HG03139 (cell line): ENCODE data around the gene FAM131C.
"Not testable (repeated sequence)": the region's sequence is repeated elsewhere in the genome, so short reads cannot be mapped to it uniquely, and the experiment has no call there.

Experiments used
- ATAC-seq: cut with Tn5 transposase; IDR thresholded peaks from one replicate; pipeline ENCODE4 v1.9.1; 2021; ENCODE audit not compliant: unreplicated experiment

Gene FAM131C

DNA sequence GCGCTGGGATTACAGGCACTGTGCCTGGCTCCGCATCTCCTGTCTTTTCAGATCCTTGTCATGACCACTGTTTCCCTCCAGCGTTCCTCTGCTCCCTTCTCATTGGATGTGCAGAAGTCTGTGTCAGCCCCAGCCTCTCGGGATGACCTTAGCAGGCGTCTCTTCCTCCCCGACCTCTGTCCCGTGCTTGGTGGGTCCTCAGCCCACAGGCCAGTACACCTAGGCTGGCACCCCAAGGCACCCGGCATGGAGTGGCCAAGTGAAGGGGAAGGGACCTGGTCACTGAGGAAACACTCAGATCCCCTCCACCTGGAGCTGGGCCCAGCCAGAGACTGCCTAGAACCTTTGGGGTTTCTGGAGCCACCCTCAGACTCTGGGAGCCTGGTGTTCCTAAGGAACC, 32.3 kb downstream of the FAM131C start:
- no peak for ATAC-seq

DNA sequence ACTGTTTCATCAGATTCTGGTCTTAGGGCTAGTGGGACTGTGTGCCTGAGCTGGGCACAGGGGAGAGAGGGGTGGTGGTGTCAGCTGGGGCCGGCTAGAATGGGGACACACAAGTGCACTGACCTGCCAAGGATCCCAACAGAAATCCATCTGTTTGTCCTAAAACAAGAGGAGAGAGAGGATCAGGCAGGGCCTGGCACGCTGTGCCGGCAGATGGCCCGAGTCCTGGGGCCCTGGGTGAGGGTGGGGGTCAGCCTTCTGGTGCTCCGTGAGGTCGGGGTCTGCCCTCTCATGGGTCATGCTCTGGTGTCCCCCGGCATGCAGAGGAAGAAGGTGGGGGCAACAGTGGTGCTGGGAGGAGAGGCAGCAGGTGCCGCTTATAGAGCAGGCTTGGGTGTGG, 33.6 kb downstream of the FAM131C start:
- ATAC-seq: not testable (repeated sequence)

DNA sequence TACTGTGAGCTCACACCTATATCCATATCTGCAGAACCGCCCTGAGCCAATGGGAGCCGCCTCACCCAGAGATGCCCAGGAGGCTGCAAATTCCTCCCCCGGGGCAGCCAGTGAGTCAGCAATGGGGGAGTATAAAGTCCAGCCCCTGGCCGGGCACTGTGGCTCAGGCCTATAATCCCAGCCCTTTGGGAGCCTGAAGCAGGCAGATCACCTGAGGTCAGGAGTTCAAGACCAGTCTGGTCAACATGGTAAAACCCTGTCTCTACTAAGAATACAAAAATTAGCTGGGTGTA, 34.9 kb downstream of the FAM131C start:
- ATAC-seq: no peak

DNA sequence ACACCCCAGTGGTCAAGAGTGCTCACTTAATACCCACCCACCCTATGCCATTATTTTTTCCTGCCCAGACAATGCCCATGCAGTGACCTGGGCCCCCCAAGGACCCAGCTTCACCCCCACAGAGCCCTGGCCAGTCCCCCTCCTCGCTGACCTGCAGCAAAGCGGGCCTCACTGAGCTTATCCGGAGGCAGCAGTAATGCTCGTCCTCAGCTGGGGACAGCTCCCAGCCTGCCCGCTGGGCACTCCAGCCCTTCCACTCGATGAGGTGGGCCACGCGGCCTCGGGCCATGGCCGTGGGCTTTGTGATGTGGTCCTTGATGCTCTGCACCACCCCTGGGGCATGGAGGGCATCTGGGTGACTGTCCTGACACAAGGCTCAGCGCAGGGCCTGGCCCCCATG, 37.0 kb downstream of the FAM131C start:
- ATAC-seq: not testable (repeated sequence)

DNA sequence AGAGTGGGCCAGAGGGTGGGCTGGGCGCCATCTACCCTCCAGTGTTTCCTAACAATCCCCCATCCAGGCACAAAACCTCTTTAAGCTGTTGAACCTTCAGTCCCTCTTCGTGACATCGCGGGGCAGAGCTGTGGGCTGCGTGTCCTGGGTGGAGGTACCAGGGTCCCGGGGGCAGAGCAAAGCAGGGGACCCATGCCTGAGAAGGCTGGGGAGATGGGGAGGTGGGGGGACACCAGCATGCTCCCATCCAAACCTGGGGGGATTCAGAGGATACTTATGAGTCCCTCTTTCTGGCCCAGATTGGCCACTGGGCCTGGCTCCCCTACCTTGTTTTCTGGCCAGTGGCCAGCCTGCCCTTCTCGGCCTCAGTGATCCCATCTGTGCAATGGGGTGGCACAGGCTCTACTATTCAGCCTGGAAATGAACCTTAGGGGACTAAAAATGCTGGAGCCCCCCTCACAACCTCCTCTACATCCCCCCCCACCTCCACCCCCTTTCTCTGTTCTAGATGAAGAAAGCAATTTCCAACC, 40.3 kb downstream of the FAM131C start:
- ATAC-seq: not testable (repeated sequence)

DNA sequence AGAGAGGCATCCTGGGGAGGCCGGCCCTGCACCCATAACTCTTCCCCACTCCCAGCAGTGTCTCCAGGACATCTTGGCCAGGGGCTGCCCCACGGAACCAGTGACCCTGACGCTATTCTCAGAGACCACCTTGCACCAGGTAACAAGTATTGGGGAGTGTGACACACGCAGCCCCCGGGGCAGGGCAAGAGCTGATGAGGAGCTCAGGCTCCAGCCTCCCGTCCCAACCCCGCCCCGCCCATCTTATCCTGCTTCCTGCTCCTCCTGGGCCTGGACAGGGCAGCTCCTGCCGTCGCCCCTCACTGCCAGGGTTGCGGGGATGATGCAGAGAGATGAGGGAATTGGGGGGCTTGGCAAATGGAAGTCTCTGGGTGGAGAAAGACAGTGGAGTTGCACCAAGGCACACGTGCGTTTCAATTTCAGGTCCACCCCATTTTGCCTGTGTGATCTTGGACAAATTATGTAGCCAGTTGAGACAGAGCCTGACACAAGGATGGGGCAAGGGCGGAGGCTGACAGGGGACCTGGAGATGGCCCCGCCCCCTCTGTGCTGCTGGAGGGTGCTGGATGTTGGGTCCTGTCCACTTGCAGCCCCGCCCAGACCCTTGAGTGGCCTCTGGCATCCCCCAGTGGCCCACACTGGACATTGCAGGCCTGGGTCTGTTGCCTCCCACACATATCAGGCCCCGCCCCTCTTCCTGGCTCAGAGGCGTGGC, 40.9 kb downstream of the FAM131C start:
- peak; percentile 61 for ATAC-seq

DNA sequence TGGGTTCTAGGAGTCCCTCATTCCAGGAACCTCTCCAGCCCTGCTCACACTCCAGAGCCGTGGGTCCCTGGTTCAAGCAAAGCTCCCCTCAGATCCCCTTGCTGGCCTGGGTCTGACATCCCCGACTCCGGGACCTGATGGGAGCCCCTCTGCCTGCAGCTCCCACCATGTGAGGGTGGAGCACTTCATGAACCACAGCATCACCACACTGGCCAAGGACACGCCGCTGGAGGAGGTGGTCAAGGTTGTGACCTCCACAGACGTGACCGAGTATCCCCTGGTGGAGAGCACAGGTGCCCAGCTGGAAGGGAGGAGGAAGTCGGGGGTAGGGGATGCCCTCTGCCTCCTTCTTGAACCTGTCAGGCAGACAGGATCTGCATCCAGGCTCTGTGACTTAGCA, 41.9 kb downstream of the FAM131C start:
- ATAC-seq: no peak

DNA sequence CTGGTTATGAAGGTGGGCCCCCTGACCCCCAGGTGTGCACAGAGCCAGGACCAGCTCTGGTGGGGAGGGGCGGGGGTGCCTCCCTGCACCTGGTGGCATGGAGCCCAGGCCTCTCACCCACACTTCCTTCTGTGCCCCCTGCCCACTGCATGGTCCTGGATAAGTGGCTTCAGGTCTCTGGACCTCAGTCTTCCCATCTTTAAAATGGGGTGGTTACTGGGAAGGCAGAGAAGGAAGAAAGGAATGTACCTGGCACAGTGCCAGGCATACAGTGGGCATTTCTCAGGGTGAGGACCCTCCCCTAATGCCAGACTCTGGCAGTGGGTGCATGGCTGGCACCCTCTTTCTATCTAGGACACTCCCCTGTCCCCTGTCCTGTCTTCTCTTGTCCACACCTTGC, 44.2 kb downstream of the FAM131C start:
- no peak for ATAC-seq

DNA sequence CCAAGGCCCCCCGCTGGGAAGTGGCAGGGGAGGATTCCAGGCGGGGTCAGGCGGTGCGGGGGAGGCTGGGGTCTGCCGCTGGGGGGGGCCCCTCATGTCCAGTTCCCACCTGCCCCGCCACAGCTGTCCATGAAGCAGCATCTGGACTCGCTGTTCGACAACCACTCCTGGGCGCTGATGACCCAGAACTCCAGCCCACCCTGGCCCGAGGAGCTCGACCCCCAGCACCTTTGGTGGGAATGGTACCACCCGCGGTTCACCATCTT, 44.5 kb downstream of the FAM131C start:
- not testable (repeated sequence) for ATAC-seq

DNA sequence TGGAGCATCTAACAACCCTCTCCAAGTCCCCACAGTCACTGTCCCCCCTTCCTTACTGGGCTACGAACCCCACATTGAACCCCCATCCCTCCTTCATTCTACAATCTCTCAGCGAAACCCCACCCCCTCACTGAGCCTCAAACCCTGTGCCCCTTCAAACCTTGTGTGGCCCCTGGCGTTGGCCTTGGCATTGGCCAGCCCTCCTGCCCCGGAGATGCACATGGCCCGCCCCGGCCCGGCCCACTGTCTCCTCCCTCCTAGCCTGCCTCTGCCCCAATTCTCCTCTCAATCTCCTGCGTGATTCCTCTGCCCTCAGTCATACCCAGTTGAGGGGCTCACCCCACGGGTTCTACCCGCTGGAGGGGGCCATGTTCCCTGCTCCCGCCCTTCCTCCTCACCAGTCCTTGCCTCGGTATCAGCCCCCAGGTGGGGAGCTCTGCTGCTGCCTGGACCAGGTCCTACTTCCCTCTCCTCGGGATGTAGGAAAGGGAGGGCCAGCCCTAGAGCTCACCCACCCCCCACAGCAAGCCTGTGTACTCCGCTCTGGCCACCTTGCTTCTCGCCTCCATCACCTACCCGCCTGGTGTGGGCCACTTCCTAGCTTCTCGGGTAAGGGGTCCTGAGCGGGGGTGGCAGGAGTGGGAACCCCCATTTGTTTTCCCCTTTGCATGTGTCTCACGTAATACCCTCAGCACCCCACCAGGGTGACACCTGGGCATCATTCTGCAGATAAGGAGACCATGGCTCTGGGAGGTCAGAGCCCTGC, 45.0 kb downstream of the FAM131C start:
- ATAC-seq: no peak

DNA sequence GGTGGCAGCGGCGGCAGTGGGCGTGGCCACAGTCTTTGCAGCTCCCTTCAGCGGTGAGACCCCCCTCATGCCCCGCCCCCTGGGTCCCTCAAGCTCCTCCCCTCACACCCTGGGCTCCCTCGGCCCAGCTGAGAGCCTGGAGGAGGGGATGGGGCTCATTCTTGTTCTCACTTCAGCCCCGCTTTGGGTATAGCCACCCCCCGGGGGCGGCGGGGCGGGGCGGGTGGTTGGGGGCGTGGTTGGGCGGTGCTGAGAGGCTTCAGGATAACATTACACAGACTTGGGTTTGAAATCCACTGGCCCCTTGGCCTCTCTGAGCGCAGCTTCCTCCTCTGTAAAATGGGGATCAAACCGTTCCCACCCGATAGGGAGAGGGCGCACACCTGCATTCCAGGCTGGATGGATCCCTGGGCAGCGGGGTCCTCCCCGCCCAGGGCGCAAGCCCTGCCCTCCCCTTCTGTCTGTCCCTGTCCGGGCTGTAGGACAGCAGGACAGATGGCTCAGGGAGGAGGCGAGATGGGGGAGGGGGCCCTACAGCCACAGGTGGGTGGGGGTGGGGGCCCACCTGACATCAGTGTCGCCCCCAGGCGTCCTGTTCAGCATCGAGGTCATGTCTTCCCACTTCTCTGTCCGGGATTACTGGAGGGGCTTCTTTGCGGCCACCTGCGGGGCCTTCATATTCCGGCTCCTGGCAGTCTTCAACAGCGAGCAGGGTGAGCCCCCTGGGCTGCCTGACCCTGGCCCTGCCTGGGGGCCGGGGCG, 46.5 kb downstream of the FAM131C start:
- ATAC-seq: no peak

DNA sequence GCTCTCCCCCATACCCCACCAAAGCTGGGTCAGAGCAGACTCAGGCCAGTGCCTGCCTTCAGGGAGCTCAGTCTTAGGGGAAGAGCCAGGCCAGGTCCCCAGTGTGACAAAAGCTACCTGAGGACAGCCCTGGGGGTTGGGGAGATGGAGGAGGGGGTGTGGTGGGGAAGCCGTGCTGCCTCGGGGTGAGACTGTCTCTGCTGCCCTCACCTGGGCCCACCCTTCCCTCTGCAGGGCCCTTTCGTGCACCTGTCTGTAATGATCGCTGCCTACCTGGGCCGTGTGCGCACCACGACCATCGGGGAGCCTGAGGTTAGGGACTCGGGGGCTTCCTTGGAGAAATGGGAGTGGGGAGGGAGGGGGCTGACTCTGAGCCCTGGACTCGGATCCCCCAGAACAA, 47.1 kb downstream of the FAM131C start:
- ATAC-seq: not testable (repeated sequence)

DNA sequence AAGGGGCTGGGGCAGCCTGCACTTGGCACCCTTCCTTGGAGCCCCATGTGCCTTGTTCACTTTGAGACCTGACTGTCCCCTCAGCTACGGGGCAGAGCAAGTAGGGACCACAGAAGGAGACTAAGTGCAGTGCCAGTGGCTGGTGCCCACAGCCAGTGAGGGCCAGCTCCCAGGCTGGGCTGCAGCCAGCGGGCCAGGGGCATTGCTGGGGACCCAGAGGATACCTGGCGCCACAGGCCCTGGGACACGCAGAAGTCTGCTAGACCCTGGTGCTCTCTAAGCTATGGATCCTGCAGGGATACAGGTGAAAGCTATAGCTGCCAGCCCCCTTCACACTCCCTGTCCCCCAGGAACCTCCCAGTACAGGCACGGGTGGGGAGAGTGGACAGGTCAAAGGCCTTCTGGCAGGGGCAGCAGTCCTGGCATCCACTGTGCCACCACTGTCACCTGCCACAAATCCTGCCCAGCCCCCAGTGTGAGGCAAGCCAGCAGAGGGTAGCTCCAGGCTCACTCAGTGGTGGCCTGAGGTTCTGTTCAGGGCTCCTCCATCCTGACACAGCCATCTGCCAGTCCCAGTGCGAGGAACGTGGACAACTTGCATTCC, 50.3 kb downstream of the FAM131C start:
- no peak for ATAC-seq

DNA sequence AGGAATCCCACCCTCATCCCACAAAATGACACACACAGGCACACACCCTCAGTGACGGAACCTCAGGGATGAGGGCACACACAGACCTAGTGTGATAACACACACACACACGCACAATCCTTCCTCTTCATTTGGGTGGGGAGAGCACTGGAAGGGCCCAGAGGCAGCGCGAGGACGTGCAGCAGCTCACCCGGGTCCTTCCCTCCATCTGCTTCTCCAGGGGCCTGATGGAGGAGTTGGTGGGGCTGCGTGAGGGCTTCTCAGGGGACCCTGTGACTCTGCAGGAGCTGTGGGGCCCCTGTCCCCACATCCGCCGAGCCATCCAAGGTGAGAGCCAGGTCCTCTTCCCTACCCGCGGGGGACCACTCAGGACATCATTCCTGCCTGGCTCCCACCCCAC, 51.1 kb downstream of the FAM131C start:
- ATAC-seq: no peak

DNA sequence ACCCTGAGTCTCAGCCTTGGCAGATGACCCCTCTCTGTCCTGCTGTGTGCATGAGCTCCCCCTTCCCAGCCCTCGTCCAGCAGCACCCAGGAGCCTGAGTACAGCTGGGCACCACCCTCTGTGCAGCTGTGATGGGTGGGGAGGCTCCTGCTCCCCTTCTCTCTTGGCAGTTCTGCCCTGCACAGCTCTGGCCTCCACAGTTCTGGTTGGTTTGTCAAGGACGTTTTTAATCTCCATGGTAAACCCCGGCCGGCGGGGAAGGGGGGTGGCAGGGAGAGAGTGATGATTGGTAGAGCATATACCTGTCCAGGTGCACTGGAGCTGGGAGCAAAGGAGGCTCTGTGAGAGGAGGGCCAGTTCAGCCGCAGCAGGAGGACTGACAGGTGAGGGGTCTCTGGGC, 51.8 kb downstream of the FAM131C start, which contains the start of gene CLCNKA:
Gene CLCNKA, plus strand, starts transcription at position 356 of the 400 bp plus-strand sequence. CDS start 584 bp downstream, outside the sequence.
- no peak for ATAC-seq

DNA sequence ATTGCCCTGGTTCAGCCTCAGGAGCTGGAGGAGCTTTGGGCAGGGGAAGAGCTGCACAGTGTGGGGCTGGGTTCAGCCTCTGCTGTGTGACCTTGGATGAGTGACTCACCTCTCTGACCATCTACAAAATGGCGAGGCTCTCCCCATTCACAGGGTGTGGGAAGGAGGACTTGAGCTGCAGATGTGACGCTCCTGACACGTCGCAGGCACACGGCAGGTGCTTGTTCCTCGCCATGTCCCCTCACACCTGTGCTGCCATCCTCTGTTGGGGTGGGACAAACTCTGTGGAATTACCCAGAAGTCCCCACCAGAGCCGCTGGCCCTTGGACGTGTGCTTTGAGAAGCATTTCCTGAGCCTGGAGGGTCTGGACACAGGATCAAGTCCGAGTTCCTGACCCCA, 52.6 kb downstream of the FAM131C start:
- not testable (repeated sequence) for ATAC-seq

DNA sequence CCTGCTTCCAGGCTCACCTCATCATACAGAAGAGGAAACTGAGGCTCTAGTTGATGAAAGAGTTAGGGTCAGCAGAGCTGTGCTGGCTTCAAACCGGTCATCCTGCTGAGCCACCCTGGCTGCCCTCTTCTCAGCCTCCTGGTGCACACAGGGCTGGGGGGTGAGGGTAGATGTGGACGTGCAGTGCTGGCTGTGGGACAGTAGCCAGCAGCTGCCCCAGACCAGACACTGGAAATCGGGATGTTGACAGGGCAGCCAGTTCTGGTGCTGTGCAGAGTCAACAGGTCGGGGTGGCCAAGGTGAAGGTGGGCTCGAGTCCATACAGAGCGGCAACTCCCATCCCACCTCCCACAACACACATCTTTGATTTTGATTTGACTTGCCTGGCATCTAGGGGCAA, 53.1 kb downstream of the FAM131C start:
- ATAC-seq: no peak

DNA sequence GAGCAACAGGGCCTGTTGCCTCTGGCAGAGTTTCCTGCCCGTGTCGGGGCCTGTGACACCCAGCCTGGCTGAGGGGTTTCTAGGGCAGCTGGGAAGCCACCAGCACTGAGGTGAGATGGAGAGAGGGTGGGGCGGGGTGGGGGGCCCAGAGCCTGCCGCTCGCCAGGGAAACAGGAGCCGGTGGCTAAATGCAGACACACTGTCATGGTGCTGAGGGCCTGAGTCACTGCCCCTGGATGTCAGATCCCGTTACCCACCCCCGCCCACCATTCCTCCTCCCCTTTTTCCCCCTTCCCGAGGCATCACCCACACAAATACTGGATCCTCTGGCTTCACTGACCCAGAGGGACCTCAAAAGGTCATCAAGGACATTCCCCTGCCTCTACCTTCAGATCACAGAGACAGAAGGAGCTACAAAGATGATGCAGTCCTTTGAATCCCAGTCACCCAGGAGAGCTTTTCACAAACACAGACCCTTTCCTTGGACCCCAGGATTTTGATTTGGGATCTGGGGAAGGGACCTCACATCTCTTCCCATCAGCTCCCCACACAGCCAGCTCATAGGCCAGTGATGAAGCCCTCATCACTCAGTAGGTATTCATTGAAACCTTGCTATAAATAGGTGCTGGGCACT, 53.7 kb downstream of the FAM131C start:
- no peak for ATAC-seq

DNA sequence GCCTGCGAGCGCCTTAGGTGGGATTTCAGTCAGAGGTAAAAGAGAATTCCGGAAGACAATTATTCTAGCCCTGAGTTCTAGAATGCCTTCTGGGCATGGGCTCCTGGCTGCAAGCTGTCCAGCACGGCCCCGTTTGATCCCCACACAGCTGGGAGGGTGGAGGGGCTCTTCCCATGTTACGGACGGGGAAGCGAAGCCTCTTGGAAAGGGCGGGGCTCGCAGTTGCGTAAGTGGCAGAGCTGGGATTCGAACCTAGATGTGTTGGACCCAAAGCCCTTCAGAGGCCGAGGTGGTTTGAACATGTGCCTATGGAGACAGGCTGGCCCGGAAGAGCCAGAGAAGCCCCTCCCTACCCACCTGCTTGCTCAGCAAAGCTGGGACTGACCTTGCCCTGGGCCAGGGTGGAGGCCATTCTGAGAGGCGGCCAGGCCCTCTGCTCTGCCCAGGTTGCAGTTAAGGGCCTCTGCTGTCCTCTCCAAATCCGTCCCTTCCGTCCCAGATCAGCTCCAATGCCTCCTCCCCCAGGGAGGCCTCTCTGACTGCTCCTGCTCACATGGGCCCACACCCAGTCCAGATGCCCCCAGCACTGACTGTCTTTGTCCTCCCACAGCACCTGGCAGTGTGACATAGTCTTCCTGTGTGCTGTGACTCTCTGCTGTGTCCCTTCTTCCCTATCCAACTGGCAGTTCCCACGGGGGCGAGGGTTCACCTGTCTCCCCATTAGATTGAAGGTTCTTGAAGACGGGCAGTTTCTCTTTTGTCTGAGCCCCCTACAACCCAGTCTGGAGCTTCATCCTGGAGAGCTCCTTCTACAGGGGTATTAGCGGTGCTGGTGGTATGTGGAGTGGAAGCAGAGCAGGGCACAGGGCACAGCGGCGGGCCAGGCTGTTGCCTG, 54.5 kb downstream of the FAM131C start:
- no peak for ATAC-seq

DNA sequence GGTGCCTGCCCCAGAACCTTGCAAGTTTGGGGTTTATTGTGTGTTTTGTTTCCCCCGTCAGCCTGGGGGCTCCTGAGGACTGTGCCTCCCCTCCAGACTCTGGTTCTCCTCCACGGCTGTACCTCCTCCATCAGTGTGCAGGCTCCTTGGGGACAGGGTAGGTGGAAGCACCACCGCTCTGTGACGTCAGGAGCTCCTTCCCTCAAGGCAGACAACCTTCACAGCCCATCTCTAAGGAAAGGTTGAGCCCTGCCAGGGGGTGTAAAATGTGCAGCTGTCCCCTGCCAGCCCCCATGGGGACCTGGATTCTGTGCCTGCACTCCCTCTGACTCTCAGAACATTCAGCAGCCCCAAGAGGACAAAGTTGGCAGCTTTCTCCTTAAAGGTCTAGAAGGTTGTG, 55.1 kb downstream of the FAM131C start:
- no peak for ATAC-seq
